ENCODE measurements around the gene SPATA6.
"Not testable (repeated sequence)": the region's sequence is repeated elsewhere in the genome, so short reads cannot be mapped to it uniquely, and the experiment has no call there.

SPATA6 gene

DNA sequence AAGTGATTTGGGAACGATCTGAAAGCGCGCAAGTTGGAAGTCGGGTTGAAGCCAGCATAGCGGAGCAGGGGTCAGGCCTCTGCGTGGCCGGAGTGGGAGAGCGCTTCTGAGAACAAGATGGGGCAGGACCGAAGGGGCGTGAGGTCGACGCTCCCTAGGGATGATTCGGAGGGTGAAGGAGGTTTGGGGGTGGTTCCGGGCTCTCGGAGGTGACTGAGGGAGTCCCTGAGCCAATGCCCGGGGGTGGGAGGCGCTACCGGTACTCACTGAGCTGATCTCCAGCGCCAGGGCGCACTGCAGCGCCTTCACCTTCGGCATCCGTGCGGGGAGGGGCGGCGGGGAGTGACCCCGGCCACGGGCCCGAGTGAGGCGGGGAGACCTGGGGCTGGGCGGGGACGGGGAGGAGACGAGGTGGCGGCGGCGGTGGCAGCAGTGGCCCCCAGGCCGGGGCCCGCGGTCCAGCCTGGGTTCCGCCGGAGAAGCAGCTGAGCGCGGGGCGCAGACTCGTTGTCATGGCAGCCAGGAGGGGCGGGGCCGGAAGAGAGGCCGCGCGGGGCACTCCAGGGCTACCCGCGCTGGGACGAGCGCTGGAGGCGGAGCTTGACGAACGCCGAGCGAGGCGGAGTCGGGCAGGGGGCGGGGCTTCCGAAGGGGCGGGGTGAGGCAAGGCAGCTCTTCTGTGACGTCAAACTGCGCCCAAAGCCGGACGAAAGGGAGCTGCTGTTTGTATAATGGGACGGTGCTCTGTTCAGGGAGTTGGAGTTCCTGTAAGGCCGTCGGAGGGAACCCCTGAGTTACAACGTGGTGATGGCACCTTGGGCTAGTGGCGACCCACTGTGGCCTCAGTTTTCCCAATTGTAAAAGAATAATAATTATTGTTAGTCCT is at the start of gene SPATA6:
Gene SPATA6, minus strand, starts transcription at position 514 of the 886 bp plus-strand sequence. Its CDS starts 196 bp downstream, at position 318.
- Mint-ChIP-seq H3K27ac (peak within 1 kb of the TSS; percentile 94), H3K9me3 (peaks cover 4 to 10% of the 10 kb centered on the region in 2 donors), H3K4me3 (peak within 1 kb of the TSS; percentile 90 to 99), H3K4me1 (peaks cover 23 to 32% of the 10 kb centered on the region in 2 donors), H3K36me3 (peaks cover 0 to 2% of the 10 kb centered on the region in 2 donors), H3K27me3 (peaks cover 0 to 9% of the 10 kb centered on the region in 2 donors)
- DNase-seq: peak; percentile 90
- peak; percentile 93 to 97 for ATAC-seq (replicated peaks)

DNA sequence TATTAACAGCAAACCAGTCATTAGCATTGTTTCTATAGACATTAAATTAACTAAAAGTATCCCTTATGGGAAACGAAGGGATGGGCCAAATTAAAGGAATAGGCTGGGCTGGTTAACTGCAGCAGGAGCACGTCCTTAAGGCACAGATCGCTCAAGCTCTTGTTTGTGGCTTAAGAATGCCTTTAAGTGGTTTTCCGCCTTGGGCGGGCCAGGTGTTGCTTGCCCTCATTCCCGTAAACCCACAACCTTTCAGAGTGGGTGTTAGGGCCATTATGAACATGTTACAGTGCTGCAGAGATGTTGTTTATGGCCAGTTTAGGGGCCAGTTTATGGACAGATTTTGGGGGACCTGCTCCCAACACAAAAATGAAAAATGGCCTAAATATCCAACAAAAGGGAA is 47.9 kb upstream of the SPATA6 start:
- H3K27me3 Mint-ChIP-seq: peaks cover 7 to 16% of the 10 kb centered on the region in 2 donors
- not testable (repeated sequence) for H3K4me1 Mint-ChIP-seq; H3K36me3 Mint-ChIP-seq; H3K4me3 Mint-ChIP-seq; DNase-seq; ATAC-seq (replicated peaks); H3K27ac Mint-ChIP-seq; H3K9me3 Mint-ChIP-seq

DNA sequence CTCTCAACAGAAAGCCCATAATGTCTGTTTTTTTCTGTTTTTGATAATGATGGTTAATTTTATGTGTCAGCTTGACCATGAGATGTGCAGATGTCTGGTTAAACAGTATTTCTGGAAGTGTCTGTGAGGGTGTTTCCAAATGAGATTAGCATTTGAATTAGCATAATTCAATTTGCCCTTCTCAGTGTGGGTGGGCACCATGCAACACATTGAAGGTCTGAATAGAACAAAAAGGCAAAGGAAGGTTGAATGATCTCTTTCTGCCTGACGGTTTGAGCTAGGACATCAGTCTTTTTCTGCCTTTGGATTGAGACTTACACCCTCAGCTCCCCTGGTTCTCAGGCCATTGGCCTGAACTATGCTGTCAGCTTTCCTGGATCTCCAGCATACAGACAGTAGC is 34.9 kb upstream of the SPATA6 start:
- Mint-ChIP-seq H3K4me3 (no peak overlapping the region), H3K9me3 (no peaks in the 10 kb centered on the region), H3K27me3 (peaks cover 5 to 33% of the 10 kb centered on the region in 2 donors), H3K27ac (no peak overlapping the region), H3K36me3 (no peaks in the 10 kb centered on the region), H3K4me1 (no peaks in the 10 kb centered on the region)
- ATAC-seq (replicated peaks) (no peak), DNase-seq (no peak)

DNA sequence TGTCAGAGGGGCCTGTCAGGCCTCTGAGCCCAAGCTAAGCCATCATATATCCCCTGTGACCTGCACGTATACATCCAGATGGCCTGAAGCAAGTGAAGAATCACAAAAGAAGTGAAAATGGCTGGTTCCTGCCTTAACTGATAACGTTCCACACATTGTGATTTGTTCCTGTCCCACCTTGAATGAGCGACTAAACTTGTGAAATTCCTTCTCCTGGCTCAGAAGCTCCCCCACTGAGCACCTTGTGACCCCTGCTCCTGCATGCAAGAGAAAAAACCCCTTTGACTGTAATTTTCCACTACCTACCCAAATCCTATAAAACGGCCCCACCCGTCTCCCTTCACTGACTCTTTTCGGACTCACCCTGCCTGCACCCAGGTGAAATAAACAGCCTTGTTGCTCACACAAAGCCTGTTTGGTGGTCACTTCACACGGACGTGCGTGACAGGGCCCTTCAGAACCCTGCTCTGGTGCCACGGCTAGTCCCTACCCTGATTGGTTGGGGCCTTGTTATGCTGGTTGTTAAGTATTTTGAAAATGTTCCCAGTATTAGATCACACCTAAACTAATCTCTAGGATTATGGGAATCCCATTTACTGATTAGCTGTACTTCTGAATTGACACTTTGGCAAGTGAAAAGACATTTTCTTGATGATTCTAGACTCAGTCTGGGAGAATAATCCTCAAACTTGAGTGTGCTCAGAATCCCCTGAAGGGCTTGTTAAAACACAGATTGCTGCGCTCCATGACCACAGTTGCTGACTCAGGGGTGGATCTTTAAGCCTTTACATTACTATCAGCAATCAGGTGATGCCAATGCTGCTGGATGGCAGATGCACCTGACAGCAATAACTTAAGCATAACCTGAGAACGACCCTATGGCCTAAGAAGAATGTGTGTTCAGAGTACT is 28.8 kb upstream of the SPATA6 start:
- Mint-ChIP-seq H3K27me3 (peaks cover 5 to 9% of the 10 kb centered on the region in 2 donors), H3K27ac (no peak overlapping the region), H3K9me3 (no peaks in the 10 kb centered on the region), H3K4me3 (no peak overlapping the region), H3K4me1 (peaks cover 4 to 9% of the 10 kb centered on the region in 2 donors), H3K36me3 (no peaks in the 10 kb centered on the region)
- DNase-seq (no peak), ATAC-seq (replicated peaks) (no peak)

DNA sequence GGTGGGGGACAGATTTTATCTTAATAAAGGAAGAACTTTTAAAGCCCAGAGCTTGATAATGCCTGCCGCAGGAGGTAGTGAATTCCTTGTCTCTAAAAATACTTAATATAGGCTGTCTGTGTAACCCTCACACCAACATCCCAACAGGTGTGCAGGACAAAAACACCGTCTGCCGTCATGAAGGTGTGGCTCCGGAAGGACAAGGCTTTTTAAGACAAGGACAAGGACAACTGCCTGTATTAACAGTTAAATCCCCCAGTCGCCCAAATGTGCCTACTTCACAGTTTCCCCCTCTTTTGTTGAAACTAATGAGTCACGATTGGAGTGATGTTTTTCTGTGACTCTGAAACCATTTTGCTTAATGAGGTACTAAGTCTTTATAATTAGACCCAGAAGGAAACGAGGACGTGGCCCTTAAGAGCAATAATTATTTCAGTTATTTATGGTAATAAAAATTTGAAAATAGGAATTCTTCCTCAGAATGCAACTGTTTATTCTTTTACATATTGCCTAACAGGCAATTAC is 27.3 kb upstream of the SPATA6 start:
- no peak overlapping the region for H3K27ac Mint-ChIP-seq
- DNase-seq (no peak), ATAC-seq (replicated peaks) (no peak)
- H3K9me3 Mint-ChIP-seq: no peaks in the 10 kb centered on the region
- peaks cover 5 to 9% of the 10 kb centered on the region in 2 donors for H3K27me3 Mint-ChIP-seq
- no peak overlapping the region for H3K4me3 Mint-ChIP-seq
- H3K4me1 Mint-ChIP-seq: peaks cover 4 to 9% of the 10 kb centered on the region in 2 donors
- no peaks in the 10 kb centered on the region for H3K36me3 Mint-ChIP-seq

DNA sequence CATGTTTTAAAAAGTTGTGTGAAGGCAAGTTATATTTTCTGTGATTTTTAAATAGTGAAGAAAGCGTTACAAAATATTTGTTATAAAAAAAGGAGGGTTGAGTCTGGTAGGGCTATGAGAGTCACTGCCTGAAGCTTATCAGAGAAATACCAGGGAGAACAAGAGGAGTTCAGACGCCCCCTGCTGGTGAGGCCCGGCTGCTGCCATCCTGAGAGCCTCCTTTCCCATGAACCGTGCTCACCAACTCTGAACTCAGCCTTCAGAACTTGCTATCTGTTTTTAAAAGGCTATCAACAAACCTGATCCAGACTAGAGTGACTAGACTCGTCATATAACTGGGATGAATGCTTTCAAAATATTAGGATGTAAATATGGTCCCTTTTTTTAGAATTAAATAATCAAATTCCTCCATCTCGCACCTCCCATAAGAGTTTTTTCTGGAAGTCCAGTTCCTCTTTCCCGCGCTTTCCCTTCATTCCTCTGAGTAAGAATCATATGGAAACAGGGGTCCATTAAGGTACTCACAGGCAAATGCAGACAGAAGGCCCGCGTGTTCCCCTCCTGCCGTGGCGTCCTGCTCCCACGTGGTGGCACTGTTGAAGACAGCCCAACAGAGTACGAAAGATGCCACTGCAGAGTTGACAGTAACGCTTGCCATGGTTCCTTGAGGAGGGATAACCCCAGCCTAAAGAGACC is 26.2 kb upstream of the SPATA6 start:
- H3K27ac Mint-ChIP-seq: no peak overlapping the region
- peaks cover 4 to 9% of the 10 kb centered on the region in 2 donors for H3K4me1 Mint-ChIP-seq
- H3K4me3 Mint-ChIP-seq: peak overlapping the region in 1 of 2 donors; percentile 23
- no peaks in the 10 kb centered on the region for H3K9me3 Mint-ChIP-seq
- no peaks in the 10 kb centered on the region for H3K36me3 Mint-ChIP-seq
- peak; percentile 94 for ATAC-seq (replicated peaks)
- DNase-seq: peak; percentile 45
- H3K27me3 Mint-ChIP-seq: peaks cover 5 to 9% of the 10 kb centered on the region in 2 donors

DNA sequence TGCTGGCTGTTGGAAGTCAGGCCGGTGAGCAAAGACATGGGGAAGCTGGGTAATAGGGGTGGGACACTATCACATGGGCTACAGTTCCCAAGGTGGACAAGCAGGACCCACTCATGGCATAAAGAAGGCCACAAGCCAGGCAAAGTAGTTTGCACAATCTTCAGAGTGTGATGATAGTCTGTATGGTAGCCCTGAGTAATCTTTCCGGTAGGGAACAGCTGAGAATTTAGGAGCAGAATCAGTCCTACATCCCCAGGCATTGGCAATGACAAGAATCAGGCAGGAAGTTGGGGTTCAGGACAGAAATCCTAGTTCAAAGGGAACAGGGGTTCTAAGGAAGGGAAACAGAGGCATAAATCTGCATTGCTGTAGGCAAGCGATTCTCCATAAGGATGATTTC is 23.9 kb upstream of the SPATA6 start:
- Mint-ChIP-seq H3K4me1 (peaks cover 4 to 9% of the 10 kb centered on the region in 2 donors), H3K9me3 (no peaks in the 10 kb centered on the region), H3K36me3 (no peaks in the 10 kb centered on the region), H3K4me3 (no peak overlapping the region), H3K27me3 (peaks cover 15% of the 10 kb centered on the region in 2 donors), H3K27ac (no peak overlapping the region)
- ATAC-seq (replicated peaks) (no peak), DNase-seq (no peak)

DNA sequence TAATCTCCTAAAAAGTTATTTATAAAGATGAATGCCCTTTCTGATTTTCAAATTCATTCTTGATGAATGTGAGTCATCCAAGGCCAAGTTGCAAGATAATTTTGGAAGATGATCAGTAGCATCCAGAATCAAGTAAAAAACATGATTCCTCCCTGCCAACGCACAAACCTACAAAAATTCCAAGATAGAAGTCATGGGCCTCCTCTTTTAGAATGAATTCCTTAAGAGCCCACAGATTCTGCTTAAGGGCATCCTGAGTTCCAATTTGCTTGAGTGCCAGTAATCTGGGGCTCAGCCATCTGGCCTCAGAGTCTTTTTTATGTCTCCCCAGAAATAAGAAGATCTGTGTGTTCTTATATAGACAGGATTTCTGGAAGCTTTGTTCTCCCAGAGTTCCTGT is 23.2 kb upstream of the SPATA6 start:
- Mint-ChIP-seq H3K27ac (no peak overlapping the region), H3K4me1 (peaks cover 0 to 9% of the 10 kb centered on the region in 2 donors), H3K9me3 (no peaks in the 10 kb centered on the region), H3K27me3 (peaks cover 15 to 20% of the 10 kb centered on the region in 2 donors), H3K4me3 (no peak overlapping the region), H3K36me3 (no peaks in the 10 kb centered on the region)
- ATAC-seq (replicated peaks): no peak
- no peak for DNase-seq

DNA sequence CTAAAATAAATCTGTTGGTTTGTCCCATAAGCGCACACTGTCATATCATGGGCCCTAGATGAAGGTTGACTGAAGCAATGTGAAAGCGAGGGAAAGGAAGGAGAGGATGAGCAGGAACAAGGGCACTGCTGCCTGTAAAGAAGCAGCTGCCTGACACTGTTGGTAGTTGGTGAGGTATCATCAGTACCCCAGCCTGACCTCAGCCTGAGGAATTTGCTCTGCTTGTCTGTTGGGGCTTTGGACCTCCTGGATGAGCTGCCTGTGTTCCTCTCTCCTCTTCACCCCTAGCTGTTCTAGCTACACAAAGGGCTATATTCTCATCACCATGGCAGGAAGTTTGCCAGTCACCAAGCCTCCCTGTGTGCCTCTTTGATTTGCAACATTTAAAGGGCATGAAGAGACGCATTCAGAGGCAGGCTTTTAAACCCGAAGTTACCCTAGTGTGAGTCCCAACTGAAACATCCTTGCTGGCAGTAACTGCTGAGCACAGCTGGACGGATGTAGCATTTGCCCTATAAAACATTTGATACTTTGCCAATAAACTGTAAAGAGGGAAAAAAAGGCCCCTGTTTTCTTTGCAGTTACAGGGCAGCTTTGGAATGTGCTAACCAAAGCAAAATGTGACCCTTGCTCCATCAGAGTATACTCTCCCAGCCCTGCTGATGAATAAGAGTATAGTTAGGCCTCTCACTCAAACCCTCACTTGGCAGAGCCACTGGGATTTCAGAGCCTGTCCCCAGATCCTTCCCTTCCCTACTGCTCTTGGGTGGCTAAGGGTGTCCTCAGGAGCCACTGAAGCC is 22.2 kb upstream of the SPATA6 start:
- Mint-ChIP-seq H3K27ac (no peak overlapping the region), H3K36me3 (no peaks in the 10 kb centered on the region), H3K4me1 (peaks cover 0 to 9% of the 10 kb centered on the region in 2 donors), H3K4me3 (no peak overlapping the region), H3K9me3 (no peaks in the 10 kb centered on the region), H3K27me3 (peaks cover 15 to 20% of the 10 kb centered on the region in 2 donors)
- no peak for DNase-seq
- ATAC-seq (replicated peaks): no peak

DNA sequence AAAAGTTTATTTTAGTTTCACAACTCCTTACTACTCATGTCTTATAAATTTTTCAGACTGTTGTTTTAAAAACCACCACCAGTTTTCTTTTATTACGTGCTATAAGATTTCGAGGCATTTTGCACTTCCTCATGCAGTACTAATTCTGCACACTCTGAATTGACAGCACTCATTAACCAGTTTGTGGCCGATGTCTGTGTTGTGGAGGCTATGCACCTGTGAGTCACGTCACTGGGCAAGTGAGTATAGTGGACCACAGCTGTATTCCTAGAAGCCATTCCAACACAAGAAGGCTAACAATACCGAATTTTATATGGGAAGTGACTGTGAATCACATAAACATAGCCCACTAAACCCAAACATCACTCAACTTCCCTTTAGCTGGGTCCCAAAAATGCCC is 21.0 kb upstream of the SPATA6 start:
- DNase-seq (no peak), ATAC-seq (replicated peaks) (no peak)
- peaks cover 6 to 15% of the 10 kb centered on the region in 2 donors for H3K27me3 Mint-ChIP-seq
- H3K27ac Mint-ChIP-seq: no peak overlapping the region
- no peak overlapping the region for H3K4me3 Mint-ChIP-seq
- no peaks in the 10 kb centered on the region for H3K9me3 Mint-ChIP-seq
- H3K4me1 Mint-ChIP-seq: peaks cover 0 to under 1% of the 10 kb centered on the region in 2 donors
- no peaks in the 10 kb centered on the region for H3K36me3 Mint-ChIP-seq

DNA sequence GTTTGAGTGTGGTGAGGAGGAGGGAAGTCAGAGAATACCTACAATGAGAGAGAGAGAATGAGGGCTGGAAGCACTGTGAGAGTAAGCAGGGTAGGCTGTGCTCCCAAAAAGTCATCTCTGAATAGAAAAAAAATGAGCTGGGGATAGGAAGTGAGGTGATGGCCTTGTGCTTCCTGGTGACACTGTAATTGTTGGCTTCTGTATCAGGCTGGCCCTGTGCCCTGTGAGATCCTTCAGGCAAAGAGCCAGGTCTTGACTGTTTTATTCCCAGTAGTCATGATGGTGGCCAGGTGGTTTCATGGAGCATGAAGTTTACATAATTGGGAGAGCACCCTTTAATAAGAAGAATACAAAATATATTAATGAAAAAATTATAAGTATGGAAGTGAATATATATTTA is 20.4 kb upstream of the SPATA6 start:
- no peaks in the 10 kb centered on the region for H3K36me3 Mint-ChIP-seq

DNA sequence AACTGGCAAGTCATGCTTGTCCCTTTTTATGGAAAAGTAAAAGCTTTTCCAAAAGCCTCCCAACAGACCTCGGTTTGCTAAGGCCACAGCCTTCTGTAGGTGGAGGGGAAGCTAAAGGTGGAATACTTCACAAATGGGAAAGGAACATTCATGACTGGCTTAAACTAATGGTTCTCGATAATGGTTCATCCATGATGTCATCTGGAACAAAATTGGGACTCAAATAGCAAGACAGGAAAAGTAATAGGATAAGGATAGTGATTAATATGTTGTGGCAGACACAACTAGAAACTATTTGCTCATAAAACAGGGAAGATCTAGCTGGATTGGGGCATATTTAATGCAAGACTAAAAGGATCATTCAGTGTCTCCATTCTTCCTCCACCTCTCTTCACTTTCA is 16.7 kb upstream of the SPATA6 start:
- Mint-ChIP-seq H3K4me1 (no peaks in the 10 kb centered on the region), H3K27ac (no peak overlapping the region), H3K4me3 (no peak overlapping the region), H3K36me3 (no peaks in the 10 kb centered on the region), H3K9me3 (no peaks in the 10 kb centered on the region), H3K27me3 (peaks cover 6 to 20% of the 10 kb centered on the region in 2 donors)
- no peak for ATAC-seq (replicated peaks)
- no peak for DNase-seq

More for the DNA sequence above, 20.4 kb upstream of the SPATA6 start:
- Mint-ChIP-seq H3K27ac (no peak overlapping the region), H3K27me3 (peaks cover 6 to 15% of the 10 kb centered on the region in 2 donors), H3K4me3 (no peak overlapping the region), H3K4me1 (no peaks in the 10 kb centered on the region), H3K9me3 (no peaks in the 10 kb centered on the region)
- DNase-seq (no peak), ATAC-seq (replicated peaks) (no peak)

DNA sequence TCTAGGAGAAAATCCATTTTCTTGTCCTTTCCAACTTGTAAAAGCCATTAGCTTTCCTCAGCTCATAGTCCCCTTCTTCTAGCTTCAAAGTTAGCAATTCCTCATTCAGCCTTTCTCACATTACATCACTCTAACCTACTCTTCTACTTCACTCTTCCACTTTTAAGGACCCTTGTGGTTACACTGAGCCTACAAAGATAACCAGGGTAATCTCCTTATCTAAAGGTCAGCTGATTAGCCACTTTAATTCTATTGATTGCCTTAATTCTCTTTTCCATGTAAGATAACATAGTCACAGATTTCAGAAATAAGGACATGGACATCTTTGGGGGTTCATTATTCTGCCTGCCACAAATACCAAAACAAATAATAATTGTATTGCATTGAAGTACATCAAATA is 8.5 kb upstream of the SPATA6 start:
- no peak for ATAC-seq (replicated peaks)
- Mint-ChIP-seq H3K4me1 (no peaks in the 10 kb centered on the region), H3K4me3 (no peak overlapping the region), H3K9me3 (peaks cover 2 to 3% of the 10 kb centered on the region in 2 donors), H3K36me3 (no peaks in the 10 kb centered on the region), H3K27ac (no peak overlapping the region), H3K27me3 (peaks cover 5 to 12% of the 10 kb centered on the region in 2 donors)
- DNase-seq: no peak
